GM21825 (cell line): ENCODE measurements around the gene MAP3K5.

Source experiments
- ATAC-seq: cut with Tn5 transposase; IDR thresholded peaks from one replicate; pipeline ENCODE4 v1.9.1; 2021; ENCODE audit warnings: mild to moderate bottlenecking, moderate library complexity; ENCODE audit not compliant: unreplicated experiment

Gene MAP3K5

GRCh38 chr6:136654086-136654485 is 138.2 kb downstream of the MAP3K5 start:
- ATAC-seq: no peak

GRCh38 chr6:136652656-136653055 is 139.6 kb downstream of the MAP3K5 start:
- no peak for ATAC-seq

- no peak for ATAC-seq
Observed at GRCh38 chr6:136651982-136652381, 140.3 kb downstream of the MAP3K5 start.

GRCh38 chr6:136647363-136647852 is 144.9 kb downstream of the MAP3K5 start:
- peak; percentile 62 for ATAC-seq

GRCh38 chr6:136646377-136646776 is 145.9 kb downstream of the MAP3K5 start:
- ATAC-seq: no peak

GRCh38 chr6:136644597-136644952 is 147.7 kb downstream of the MAP3K5 start:
- ATAC-seq: peak; percentile 4

- peak; percentile 57 for ATAC-seq
Observed at GRCh38 chr6:136643850-136644596, 148.3 kb downstream of the MAP3K5 start.

- no peak for ATAC-seq
Observed at GRCh38 chr6:136641873-136642465, 150.3 kb downstream of the MAP3K5 start.

- no peak for ATAC-seq
Observed at GRCh38 chr6:136641166-136641565, 151.1 kb downstream of the MAP3K5 start.

- no peak for ATAC-seq
Observed at GRCh38 chr6:136640132-136640915, 152.0 kb downstream of the MAP3K5 start.

GRCh38 chr6:136639702-136640101 is 152.6 kb downstream of the MAP3K5 start:
- ATAC-seq: no peak

- no peak for ATAC-seq
Observed at GRCh38 chr6:136635615-136636014, 156.7 kb downstream of the MAP3K5 start.

- no peak for ATAC-seq
Observed at GRCh38 chr6:136633355-136633754, 158.9 kb downstream of the MAP3K5 start.

- no peak for ATAC-seq
Observed at GRCh38 chr6:136628996-136629395, 163.3 kb downstream of the MAP3K5 start.

- ATAC-seq: no peak
Observed at GRCh38 chr6:136627191-136627590, 165.1 kb downstream of the MAP3K5 start.

GRCh38 chr6:136625293-136625692 is 167.0 kb downstream of the MAP3K5 start:
- no peak for ATAC-seq

- no peak for ATAC-seq
Observed at GRCh38 chr6:136624347-136624746, 167.9 kb downstream of the MAP3K5 start.

- ATAC-seq: no peak
Observed at GRCh38 chr6:136618086-136618485, 174.2 kb downstream of the MAP3K5 start.

GRCh38 chr6:136616527-136616926 is 175.8 kb downstream of the MAP3K5 start:
- no peak for ATAC-seq

GRCh38 chr6:136614994-136615393 is 177.3 kb downstream of the MAP3K5 start:
- no peak for ATAC-seq

GRCh38 chr6:136614350-136614749 is 177.9 kb downstream of the MAP3K5 start:
- ATAC-seq: no peak

- ATAC-seq: no peak
Observed at GRCh38 chr6:136613477-136613876, 178.8 kb downstream of the MAP3K5 start.
